KMS-11 (cell line): ENCODE results near the gene PCDHGB7.

Experiments
- H2AFZ ChIP-seq: fragments of 200-600 bp; sonication (generic); 2 replicates; pipeline ENCODE4 v1.6.1; 2016; ENCODE audit warnings: antibody characterized with exemption, mixed run types, low read depth
- H3K27ac ChIP-seq: fragments of 200-600 bp; sonication (generic); 2 replicates; pipeline ENCODE4 v1.6.1; 2016; ENCODE audit warnings: mild to moderate bottlenecking, mixed run types
- H3K27me3 ChIP-seq: fragments of 200-600 bp; sonication (generic); 2 replicates; pipeline ENCODE4 v1.6.1; 2017; ENCODE audit warnings: mild to moderate bottlenecking, low read depth, mixed run types, moderate library complexity; ENCODE audit not compliant: insufficient read depth
- H3K36me3 ChIP-seq: fragments of 200-600 bp; sonication (generic); 2 replicates; pipeline ENCODE4 v1.6.1; 2017; ENCODE audit warnings: mild to moderate bottlenecking, mixed run types; ENCODE audit not compliant: insufficient read depth
- H3K4me1 ChIP-seq: fragments of 200-600 bp; sonication (generic); 2 replicates; pipeline ENCODE4 v1.6.1; 2016; ENCODE audit warnings: mild to moderate bottlenecking, low read depth, mixed run types; ENCODE audit not compliant: poor library complexity, severe bottlenecking
- H3K4me2 ChIP-seq: fragments of 200-600 bp; sonication (generic); 2 replicates; pipeline ENCODE4 v1.7.0; 2016; ENCODE audit warnings: mild to moderate bottlenecking, mixed run types
- H3K4me3 ChIP-seq: fragments of 200-600 bp; sonication (generic); IDR thresholded peaks from 2 replicates; pipeline ENCODE4 v1.6.1; 2017; ENCODE audit warnings: low read depth, low read length, mixed read lengths; ENCODE audit not compliant: insufficient read depth
- H3K79me2 ChIP-seq: fragments of 200-600 bp; sonication (generic); 2 replicates; pipeline ENCODE4 v1.6.1; 2016; ENCODE audit warnings: low read depth, mixed run types; ENCODE audit not compliant: insufficient read depth
- H3K9ac ChIP-seq: fragments of 200-600 bp; sonication (generic); 2 replicates; pipeline ENCODE4 v1.6.1; 2016; ENCODE audit warnings: mild to moderate bottlenecking, mixed run types
- H4K20me1 ChIP-seq: fragments of 200-600 bp; sonication (generic); 2 replicates; pipeline ENCODE4 v1.6.1; 2016; ENCODE audit warnings: mild to moderate bottlenecking, mixed run types; ENCODE audit not compliant: insufficient read depth
- TF ChIP-seq, protein P1 (sequence below): fragments of 200-600 bp; sonication (generic); conservative IDR thresholded peaks from 2 replicates; pipeline ENCODE4 v1.6.1; 2017; ENCODE audit warnings: low read depth, mild to moderate bottlenecking, antibody characterized with exemption, low read length, moderate library complexity, mixed read lengths

PCDHGB7 gene

DNA sequence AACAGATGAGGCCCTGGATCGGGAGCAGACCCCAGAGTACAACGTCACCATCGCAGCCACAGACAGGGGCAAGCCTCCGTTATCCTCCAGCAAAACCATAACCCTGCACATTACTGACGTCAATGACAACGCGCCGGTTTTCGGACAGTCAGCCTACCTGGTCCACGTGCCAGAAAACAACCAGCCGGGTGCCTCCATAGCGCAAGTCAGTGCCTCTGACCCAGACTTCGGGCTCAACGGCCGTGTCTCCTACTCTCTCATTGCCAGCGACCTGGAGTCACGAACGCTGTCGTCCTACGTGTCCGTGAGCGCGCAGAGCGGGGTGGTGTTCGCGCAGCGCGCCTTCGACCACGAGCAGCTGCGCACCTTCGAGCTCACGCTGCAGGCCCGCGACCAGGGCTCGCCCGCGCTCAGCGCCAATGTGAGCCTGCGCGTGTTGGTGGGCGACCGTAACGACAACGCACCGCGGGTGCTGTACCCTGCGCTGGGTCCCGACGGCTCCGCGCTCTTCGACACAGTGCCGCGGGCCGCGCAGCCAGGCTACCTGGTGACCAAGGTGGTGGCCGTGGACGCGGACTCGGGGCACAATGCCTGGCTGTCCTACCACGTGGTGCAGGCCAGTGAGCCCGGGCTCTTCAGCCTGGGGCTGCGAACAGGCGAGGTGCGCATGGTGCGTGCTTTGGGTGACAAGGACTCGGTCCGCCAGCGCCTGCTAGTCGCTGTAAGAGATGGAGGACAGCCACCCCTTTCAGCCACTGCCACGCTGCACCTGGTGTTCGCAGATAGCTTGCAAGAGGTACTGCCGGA, 1.8 kb downstream of the PCDHGB7 start:
- H3K79me2 ChIP-seq: no peaks in the 10 kb centered on the region
- H3K4me3 ChIP-seq: no peak overlapping the region
- no peak overlapping the region for H3K4me2 ChIP-seq
- H3K27ac ChIP-seq: no peak overlapping the region
- H3K9ac ChIP-seq: no peak overlapping the region
- TF ChIP-seq, protein P1, sequence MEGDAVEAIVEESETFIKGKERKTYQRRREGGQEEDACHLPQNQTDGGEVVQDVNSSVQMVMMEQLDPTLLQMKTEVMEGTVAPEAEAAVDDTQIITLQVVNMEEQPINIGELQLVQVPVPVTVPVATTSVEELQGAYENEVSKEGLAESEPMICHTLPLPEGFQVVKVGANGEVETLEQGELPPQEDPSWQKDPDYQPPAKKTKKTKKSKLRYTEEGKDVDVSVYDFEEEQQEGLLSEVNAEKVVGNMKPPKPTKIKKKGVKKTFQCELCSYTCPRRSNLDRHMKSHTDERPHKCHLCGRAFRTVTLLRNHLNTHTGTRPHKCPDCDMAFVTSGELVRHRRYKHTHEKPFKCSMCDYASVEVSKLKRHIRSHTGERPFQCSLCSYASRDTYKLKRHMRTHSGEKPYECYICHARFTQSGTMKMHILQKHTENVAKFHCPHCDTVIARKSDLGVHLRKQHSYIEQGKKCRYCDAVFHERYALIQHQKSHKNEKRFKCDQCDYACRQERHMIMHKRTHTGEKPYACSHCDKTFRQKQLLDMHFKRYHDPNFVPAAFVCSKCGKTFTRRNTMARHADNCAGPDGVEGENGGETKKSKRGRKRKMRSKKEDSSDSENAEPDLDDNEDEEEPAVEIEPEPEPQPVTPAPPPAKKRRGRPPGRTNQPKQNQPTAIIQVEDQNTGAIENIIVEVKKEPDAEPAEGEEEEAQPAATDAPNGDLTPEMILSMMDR: no peak
- H3K36me3 ChIP-seq: no peaks in the 10 kb centered on the region
- H4K20me1 ChIP-seq: no peaks in the 10 kb centered on the region
- no peaks in the 10 kb centered on the region for H3K4me1 ChIP-seq
- H2AFZ ChIP-seq: no peak overlapping the region
- no peaks in the 10 kb centered on the region for H3K27me3 ChIP-seq

DNA sequence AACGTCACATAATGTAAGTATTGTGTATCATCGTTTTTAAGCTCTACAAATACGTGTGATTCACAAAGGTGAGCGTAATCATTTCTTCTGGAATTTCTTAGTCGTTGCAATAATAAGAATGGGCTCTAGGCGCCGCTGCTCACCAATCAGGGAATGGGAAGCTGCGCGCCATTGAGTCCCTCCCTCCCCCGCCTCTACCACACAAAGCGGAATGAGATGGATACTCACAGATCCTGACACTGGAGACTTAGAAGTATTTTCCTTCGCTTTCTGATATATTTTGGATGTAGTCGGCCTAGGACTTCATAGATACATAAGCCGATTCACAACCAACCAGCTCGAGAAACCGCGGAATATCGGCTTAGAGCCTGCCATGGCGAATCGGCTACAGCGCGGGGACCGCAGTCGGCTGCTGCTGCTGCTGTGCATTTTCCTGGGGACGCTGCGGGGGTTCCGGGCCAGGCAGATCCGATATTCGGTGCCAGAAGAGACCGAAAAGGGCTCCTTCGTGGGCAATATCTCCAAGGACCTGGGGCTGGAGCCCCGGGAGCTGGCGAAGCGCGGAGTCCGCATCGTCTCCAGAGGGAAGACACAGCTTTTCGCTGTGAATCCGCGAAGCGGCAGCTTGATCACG, 3.5 kb downstream of the PCDHGB7 start, which contains the start of gene PCDHGA11:
TSS of gene PCDHGA11 (plus strand) at position 197 of the 634 bp plus-strand sequence. CDS start at position 374, 177 bp downstream.
- no peak within 1 kb of the TSS for H3K27ac ChIP-seq
- H3K4me2 ChIP-seq: no peak within 1 kb of the TSS; the same call in 1 of the 2 replicates
- H3K4me3 ChIP-seq: no peak within 1 kb of the TSS
- no peaks in the 10 kb centered on the region for H3K27me3 ChIP-seq
- H2AFZ ChIP-seq: peak within 1 kb of the TSS; percentile 67; the same call in 1 of the 2 replicates
- no peaks in the 10 kb centered on the region for H3K36me3 ChIP-seq
- H3K9ac ChIP-seq: no peak within 1 kb of the TSS
- no peaks in the 10 kb centered on the region for H3K79me2 ChIP-seq
- H4K20me1 ChIP-seq: no peaks in the 10 kb centered on the region
- H3K4me1 ChIP-seq: no peaks in the 10 kb centered on the region
- TF ChIP-seq, protein P1: peak; percentile 62

DNA sequence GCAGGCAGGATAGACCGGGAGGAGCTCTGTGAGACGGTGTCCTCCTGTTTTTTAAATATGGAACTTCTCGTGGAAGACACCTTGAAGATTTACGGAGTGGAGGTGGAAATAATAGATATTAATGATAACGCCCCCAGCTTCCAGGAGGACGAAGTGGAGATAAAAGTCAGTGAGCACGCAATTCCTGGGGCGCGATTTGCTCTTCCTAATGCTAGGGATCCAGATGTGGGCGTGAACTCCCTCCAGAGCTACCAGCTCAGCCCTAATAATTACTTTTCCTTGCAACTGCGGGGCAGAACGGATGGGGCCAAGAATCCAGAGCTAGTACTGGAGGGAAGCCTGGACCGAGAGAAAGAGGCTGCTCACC, 4.0 kb downstream of the PCDHGB7 start:
- Histone ChIP-seq H3K9ac (no peak overlapping the region), H3K4me3 (no peak overlapping the region), H4K20me1 (no peaks in the 10 kb centered on the region), H3K27ac (no peak overlapping the region), H3K79me2 (no peaks in the 10 kb centered on the region), H3K4me1 (no peaks in the 10 kb centered on the region), H3K27me3 (no peaks in the 10 kb centered on the region), H3K36me3 (no peaks in the 10 kb centered on the region), H3K4me2 (no peak overlapping the region; the same call in 1 of the 2 replicates), H2AFZ (peak overlapping the region; percentile 67; the same call in 1 of the 2 replicates)
- TF ChIP-seq, protein P1: no peak

DNA sequence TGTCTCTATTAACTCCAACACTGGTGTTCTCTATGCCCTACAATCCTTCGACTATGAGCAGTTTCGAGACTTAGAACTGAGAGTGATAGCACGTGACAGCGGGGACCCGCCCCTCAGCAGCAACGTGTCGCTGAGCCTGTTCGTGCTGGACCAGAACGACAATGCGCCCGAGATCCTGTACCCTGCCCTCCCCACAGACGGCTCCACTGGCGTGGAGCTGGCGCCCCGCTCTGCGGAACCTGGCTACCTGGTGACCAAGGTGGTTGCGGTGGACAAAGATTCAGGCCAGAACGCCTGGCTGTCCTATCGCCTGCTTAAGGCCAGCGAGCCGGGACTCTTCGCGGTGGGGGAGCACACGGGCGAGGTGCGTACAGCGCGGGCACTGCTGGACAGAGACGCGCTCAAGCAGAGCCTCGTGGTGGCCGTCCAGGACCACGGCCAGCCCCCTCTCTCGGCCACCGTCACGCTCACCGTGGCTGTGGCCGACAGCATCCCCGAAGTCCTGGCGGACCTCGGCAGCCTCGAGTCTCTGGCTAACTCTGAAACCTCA, 5.3 kb downstream of the PCDHGB7 start:
- Histone ChIP-seq H3K27me3 (no peaks in the 10 kb centered on the region), H3K79me2 (no peaks in the 10 kb centered on the region), H3K4me2 (no peak overlapping the region), H3K36me3 (no peaks in the 10 kb centered on the region), H3K27ac (no peak overlapping the region), H2AFZ (no peak overlapping the region), H3K4me1 (no peaks in the 10 kb centered on the region), H4K20me1 (no peaks in the 10 kb centered on the region), H3K4me3 (no peak overlapping the region), H3K9ac (no peak overlapping the region)
- TF ChIP-seq, protein P1: no peak
